Dermis lymphatic vessel endothelial cell (primary cell): ENCODE measurements around the gene SLC28A2. TPM values are rescaled to one million over a fixed set of nuclear protein-coding genes. Genes with fewer than 3 reads are reported as not detected.

Experiments used
- total RNA-seq: library from RNA; depleted of rRNA; stranded (reverse); fragments of >200 nt; gene quantifications from 2 replicates; pipeline ENCODE4 v1.2.1, GENCODE V29; 2014

Gene SLC28A2, protein sequence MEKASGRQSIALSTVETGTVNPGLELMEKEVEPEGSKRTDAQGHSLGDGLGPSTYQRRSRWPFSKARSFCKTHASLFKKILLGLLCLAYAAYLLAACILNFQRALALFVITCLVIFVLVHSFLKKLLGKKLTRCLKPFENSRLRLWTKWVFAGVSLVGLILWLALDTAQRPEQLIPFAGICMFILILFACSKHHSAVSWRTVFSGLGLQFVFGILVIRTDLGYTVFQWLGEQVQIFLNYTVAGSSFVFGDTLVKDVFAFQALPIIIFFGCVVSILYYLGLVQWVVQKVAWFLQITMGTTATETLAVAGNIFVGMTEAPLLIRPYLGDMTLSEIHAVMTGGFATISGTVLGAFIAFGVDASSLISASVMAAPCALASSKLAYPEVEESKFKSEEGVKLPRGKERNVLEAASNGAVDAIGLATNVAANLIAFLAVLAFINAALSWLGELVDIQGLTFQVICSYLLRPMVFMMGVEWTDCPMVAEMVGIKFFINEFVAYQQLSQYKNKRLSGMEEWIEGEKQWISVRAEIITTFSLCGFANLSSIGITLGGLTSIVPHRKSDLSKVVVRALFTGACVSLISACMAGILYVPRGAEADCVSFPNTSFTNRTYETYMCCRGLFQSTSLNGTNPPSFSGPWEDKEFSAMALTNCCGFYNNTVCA
- not detected in 2 replicates for total RNA-seq

DNA sequence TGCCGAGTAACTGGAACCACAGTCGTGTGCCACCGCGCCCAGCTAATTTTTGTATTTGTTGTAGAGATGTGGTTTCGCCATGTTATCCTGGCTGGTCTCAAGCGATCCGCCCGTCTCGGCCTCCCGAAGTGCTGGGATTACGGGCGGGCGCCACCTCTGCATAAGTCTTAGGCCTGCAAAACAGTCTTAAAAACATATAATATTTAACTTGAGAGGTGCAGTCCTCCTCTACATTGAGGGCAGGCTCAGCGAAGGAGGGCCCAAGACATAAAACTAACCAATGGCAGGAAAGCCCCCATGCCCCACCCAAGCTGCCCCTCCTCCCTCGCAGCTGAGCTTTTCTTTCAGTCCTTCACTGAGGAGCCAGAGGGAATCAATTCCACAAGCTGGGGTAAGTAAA, at the start of gene SLC28A2:
TSS of gene SLC28A2 (plus strand) at position 347 of the 400 bp plus-strand sequence. CDS start 982 bp downstream, outside the sequence.

Other genes starting within 250 kb of the SLC28A2 start
- gene SORD, start 229.0 kb upstream of the SLC28A2 start, total RNA-seq = 1.6 and 3.1 TPM in 2 replicates
- gene DUOX2, start 138.1 kb upstream of the SLC28A2 start, total RNA-seq = not detected in 2 replicates
- not detected in 2 replicates for gene DUOXA2, start 137.9 kb upstream of the SLC28A2 start, total RNA-seq
- not detected in 2 replicates for gene DUOXA1, start 122.4 kb upstream of the SLC28A2 start, total RNA-seq
- not detected in 2 replicates for gene DUOX1, start 122.2 kb upstream of the SLC28A2 start, total RNA-seq
- 3.8 and 6.0 TPM in 2 replicates for gene SHF, start 64.3 kb upstream of the SLC28A2 start, total RNA-seq
- gene GATM, start 126.3 kb downstream of the SLC28A2 start, total RNA-seq = 0.43 and 0.52 TPM in 2 replicates